Mammary epithelial cell (primary cell): ENCODE data around the gene INO80D.

Source experiments
- CTCF ChIP-seq, 2 donors: IDR thresholded peaks in 1 of 2; conservative IDR thresholded peaks in 1 of 2; 2 replicates each; pipeline ENCODE4 v1.5.1; 2011 to 2012; ENCODE audit warnings: inconsistent platforms in 2 of 2, low read length in 2 of 2, mild to moderate bottlenecking in 2 of 2, control low read depth in 1 of 2, low read depth in 1 of 2; ENCODE audit not compliant: insufficient read depth in 1 of 2; ENCODE audit errors: extremely low read depth in 1 of 2
- EZH2 ChIP-seq: IDR thresholded peaks from 2 replicates; pipeline ENCODE4 v1.6.1; 2012; ENCODE audit warnings: low read length, inconsistent platforms, borderline replicate concordance

GRCh38 chr2:206020171-206020570, 65.8 kb downstream of the INO80D start:
- no peak for TF ChIP-seq EZH2
- TF ChIP-seq CTCF (conservative IDR thresholded peaks at IDR 0.05 in 1 of 2, IDR thresholded peaks at IDR 0.05 in 1 of 2; ENCODE audit: extremely low read depth in 1 of 2, insufficient read depth in 1 of 2, low read depth in 1 of 2, low read length in 2 of 2), result no peak
